Liver (tissue), 9 donors: ENCODE measurements around the gene PLCB1. TPM values are rescaled to one million over a fixed set of nuclear protein-coding genes. Genes with fewer than 3 reads are reported as not detected.

Experiments
- DNase-seq: peaks from one replicate; pipeline ENCODE4 v3.0.0-alpha.2; 2017; ENCODE audit warnings: low spot score
- H3K27ac ChIP-seq, 2 donors: one replicate each; pipeline ENCODE4 v1.7.0; 2013; ENCODE audit warnings: inconsistent platforms in 2 of 2, low read length in 2 of 2, control low read depth in 1 of 2, low read depth in 1 of 2, mild to moderate bottlenecking in 1 of 2
- H3K27me3 ChIP-seq, 4 donors: one replicate each; pipeline versions ENCODE4 v1.6.1 to v1.7.0; 2013; ENCODE audit warnings: low read length in 3 of 4, inconsistent platforms in 1 of 4, mild to moderate bottlenecking in 1 of 4, moderate library complexity in 1 of 4; ENCODE audit not compliant: control insufficient read depth in 4 of 4, insufficient read depth in 4 of 4
- H3K36me3 ChIP-seq, 4 donors: one replicate each; pipeline versions ENCODE4 v1.6.1 to v1.7.0; 2013; ENCODE audit warnings: low read length in 3 of 4, mild to moderate bottlenecking in 3 of 4, low read depth in 1 of 4, moderate library complexity in 1 of 4; ENCODE audit not compliant: control insufficient read depth in 4 of 4, insufficient read depth in 3 of 4
- H3K4me1 ChIP-seq, 4 donors: one replicate each; pipeline versions ENCODE4 v1.6.1 to v1.7.0; 2013; ENCODE audit warnings: low read length in 3 of 4, mild to moderate bottlenecking in 3 of 4, moderate library complexity in 1 of 4; ENCODE audit not compliant: control insufficient read depth in 4 of 4, insufficient read depth in 4 of 4
- H3K4me3 ChIP-seq, 3 donors: one replicate each; pipeline versions ENCODE4 v1.6.1 to v1.7.0; 2013; ENCODE audit warnings: low read length in 3 of 3, control low read depth in 1 of 3, low read depth in 1 of 3, mild to moderate bottlenecking in 1 of 3
- H3K9ac ChIP-seq, 2 donors: one replicate each; pipeline ENCODE4 v1.7.0; 2013; ENCODE audit warnings: low read length in 2 of 2, mild to moderate bottlenecking in 2 of 2, moderate library complexity in 2 of 2, control low read depth in 1 of 2, low read depth in 1 of 2
- H3K9me3 ChIP-seq, 4 donors: one replicate each; pipeline versions ENCODE4 v1.6.1 to v1.7.0; 2013; ENCODE audit warnings: low read length in 3 of 4; ENCODE audit not compliant: control insufficient read depth in 4 of 4
- FOXA1 ChIP-seq: IDR thresholded peaks from 2 replicates; pipeline ENCODE4 v1.6.1; 2016; ENCODE audit warnings: antibody characterized with exemption
- FOXA2 ChIP-seq: IDR thresholded peaks from 2 replicates; pipeline ENCODE4 v1.6.1; 2016; ENCODE audit warnings: antibody characterized with exemption
- GABPA ChIP-seq, 2 donors: IDR thresholded peaks in 1 of 2; conservative IDR thresholded peaks in 1 of 2; 2 replicates each; pipeline ENCODE4 v1.6.1; 2016; ENCODE audit warnings: antibody characterized with exemption in 2 of 2, mild to moderate bottlenecking in 1 of 2, moderate library complexity in 1 of 2
- HNF4A ChIP-seq, 2 donors: conservative IDR thresholded peaks; 2 replicates each; pipeline ENCODE4 v1.6.1; 2016; ENCODE audit warnings: antibody characterized with exemption in 2 of 2, mild to moderate bottlenecking in 2 of 2
- HNF4G ChIP-seq: IDR thresholded peaks from 2 replicates; pipeline ENCODE4 v1.6.1; 2016; ENCODE audit warnings: antibody characterized with exemption
- JUND ChIP-seq, 2 donors: IDR thresholded peaks; 2 replicates each; pipeline ENCODE4 v1.6.1; 2016; ENCODE audit warnings: antibody characterized with exemption in 2 of 2
- NR2F2 ChIP-seq: IDR thresholded peaks from 2 replicates; pipeline ENCODE4 v1.6.1; 2016; ENCODE audit warnings: antibody characterized with exemption
- RAD21 ChIP-seq, 2 donors: IDR thresholded peaks; 2 replicates each; pipeline ENCODE4 v1.6.1; 2016; ENCODE audit warnings: antibody characterized with exemption in 2 of 2, mild to moderate bottlenecking in 2 of 2
- SP1 ChIP-seq: IDR thresholded peaks from 2 replicates; pipeline ENCODE4 v1.6.1; 2018; ENCODE audit warnings: antibody characterized with exemption, mild to moderate bottlenecking
- TAF1 ChIP-seq: conservative IDR thresholded peaks from 2 replicates; pipeline ENCODE4 v1.6.1; 2016; ENCODE audit warnings: antibody characterized with exemption, mild to moderate bottlenecking
- ZBTB33 ChIP-seq: IDR thresholded peaks from 2 replicates; pipeline ENCODE4 v1.6.1; 2016; ENCODE audit warnings: antibody characterized with exemption
- WGBS: extraction: QIAGEN DNeasy Blood & Tissue Kit; methylation state at CpG from one replicate; pipeline ENCODE4 v1.1.7; 2013; 5-methylcytosine and 5-hydroxymethylcytosine counted together
- polyA plus RNA-seq, 2 donors: library from polyadenylated mRNA; stranded (reverse) in 1 of 2; unstranded in 1 of 2; fragments of 200-250 nt in 1 of 2; fragments of >200 nt in 1 of 2; fragmentation: Nextera tagmentation in 1 of 2; extraction: Ambion mirVana in 1 of 2; gene quantifications; one replicate each; pipeline versions ENCODE4 v1.2.1 to v1.2.3, GENCODE V29; 2013 to 2015
- total RNA-seq, 2 donors: library from RNA; depleted of rRNA; stranded (reverse); fragments of >200 nt; gene quantifications; one replicate each; pipeline ENCODE4 v1.2.3, GENCODE V29; 2014
- TF ChIP-seq, protein P1 (sequence below): fragments of 150-350 bp; IDR thresholded peaks from 2 replicates; pipeline ENCODE4 v1.5.1; 2017; ENCODE audit warnings: improper control_type of control experiment, low read depth, low read length; ENCODE audit not compliant: missing input control
- TF ChIP-seq, protein P2 (sequence below): IDR thresholded peaks from 2 replicates; pipeline ENCODE4 v1.6.1; 2016; ENCODE audit warnings: antibody characterized with exemption, mild to moderate bottlenecking
- donor health status: healthy.
- donor health status: healthy.
- donor health status: healthy.
- donor health status: healthy.
- donor health status: healthy.

Gene PLCB1
- total and polyA plus RNA-seq, 4 donors: 3.7 to 13.5 (median 5.9) TPM

- TF ChIP-seq FOXA1 (no peak), HNF4G (no peak), JUND (IDR thresholded peaks at IDR 0.05) (no peak), GABPA (IDR thresholded peaks at IDR 0.05 in 1 of 2, conservative IDR thresholded peaks at IDR 0.05 in 1 of 2) (no peak), FOXA2 (no peak), ZBTB33 (no peak), NR2F2 (no peak), HNF4A (conservative IDR thresholded peaks at IDR 0.05) (no peak), SP1 (no peak), RAD21 (IDR thresholded peaks at IDR 0.05) (no peak)
- TF ChIP-seq, protein P1, sequence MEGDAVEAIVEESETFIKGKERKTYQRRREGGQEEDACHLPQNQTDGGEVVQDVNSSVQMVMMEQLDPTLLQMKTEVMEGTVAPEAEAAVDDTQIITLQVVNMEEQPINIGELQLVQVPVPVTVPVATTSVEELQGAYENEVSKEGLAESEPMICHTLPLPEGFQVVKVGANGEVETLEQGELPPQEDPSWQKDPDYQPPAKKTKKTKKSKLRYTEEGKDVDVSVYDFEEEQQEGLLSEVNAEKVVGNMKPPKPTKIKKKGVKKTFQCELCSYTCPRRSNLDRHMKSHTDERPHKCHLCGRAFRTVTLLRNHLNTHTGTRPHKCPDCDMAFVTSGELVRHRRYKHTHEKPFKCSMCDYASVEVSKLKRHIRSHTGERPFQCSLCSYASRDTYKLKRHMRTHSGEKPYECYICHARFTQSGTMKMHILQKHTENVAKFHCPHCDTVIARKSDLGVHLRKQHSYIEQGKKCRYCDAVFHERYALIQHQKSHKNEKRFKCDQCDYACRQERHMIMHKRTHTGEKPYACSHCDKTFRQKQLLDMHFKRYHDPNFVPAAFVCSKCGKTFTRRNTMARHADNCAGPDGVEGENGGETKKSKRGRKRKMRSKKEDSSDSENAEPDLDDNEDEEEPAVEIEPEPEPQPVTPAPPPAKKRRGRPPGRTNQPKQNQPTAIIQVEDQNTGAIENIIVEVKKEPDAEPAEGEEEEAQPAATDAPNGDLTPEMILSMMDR: no peak
- TF ChIP-seq, protein P2, sequence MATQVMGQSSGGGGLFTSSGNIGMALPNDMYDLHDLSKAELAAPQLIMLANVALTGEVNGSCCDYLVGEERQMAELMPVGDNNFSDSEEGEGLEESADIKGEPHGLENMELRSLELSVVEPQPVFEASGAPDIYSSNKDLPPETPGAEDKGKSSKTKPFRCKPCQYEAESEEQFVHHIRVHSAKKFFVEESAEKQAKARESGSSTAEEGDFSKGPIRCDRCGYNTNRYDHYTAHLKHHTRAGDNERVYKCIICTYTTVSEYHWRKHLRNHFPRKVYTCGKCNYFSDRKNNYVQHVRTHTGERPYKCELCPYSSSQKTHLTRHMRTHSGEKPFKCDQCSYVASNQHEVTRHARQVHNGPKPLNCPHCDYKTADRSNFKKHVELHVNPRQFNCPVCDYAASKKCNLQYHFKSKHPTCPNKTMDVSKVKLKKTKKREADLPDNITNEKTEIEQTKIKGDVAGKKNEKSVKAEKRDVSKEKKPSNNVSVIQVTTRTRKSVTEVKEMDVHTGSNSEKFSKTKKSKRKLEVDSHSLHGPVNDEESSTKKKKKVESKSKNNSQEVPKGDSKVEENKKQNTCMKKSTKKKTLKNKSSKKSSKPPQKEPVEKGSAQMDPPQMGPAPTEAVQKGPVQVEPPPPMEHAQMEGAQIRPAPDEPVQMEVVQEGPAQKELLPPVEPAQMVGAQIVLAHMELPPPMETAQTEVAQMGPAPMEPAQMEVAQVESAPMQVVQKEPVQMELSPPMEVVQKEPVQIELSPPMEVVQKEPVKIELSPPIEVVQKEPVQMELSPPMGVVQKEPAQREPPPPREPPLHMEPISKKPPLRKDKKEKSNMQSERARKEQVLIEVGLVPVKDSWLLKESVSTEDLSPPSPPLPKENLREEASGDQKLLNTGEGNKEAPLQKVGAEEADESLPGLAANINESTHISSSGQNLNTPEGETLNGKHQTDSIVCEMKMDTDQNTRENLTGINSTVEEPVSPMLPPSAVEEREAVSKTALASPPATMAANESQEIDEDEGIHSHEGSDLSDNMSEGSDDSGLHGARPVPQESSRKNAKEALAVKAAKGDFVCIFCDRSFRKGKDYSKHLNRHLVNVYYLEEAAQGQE: no peak
- Histone ChIP-seq H3K36me3 (no peaks in the 10 kb centered on the region), H3K4me1 (no peaks in the 10 kb centered on the region), H3K9ac (no peak overlapping the region), H3K27ac (no peak overlapping the region), H3K4me3 (no peak overlapping the region), H3K9me3 (peaks cover 0 to 8% (median 0%) of the 10 kb centered on the region in 4 donors), H3K27me3 (no peaks in the 10 kb centered on the region)
- DNase-seq: no peak
- 75% methylated on average over 3 of the region's 3 CpGs for WGBS
These were observed 780.0 kb downstream of the PLCB1 start for GRCh38 chr20:8912096-8912495.

GRCh38 chr20:8912731-8913130, 780.7 kb downstream of the PLCB1 start:
- peaks cover 0 to 8% (median 0%) of the 10 kb centered on the region in 4 donors for H3K9me3 ChIP-seq
- no peak overlapping the region for H3K9ac ChIP-seq
- no peaks in the 10 kb centered on the region for H3K27me3 ChIP-seq
- TF ChIP-seq GABPA (IDR thresholded peaks at IDR 0.05 in 1 of 2, conservative IDR thresholded peaks at IDR 0.05 in 1 of 2): no peak
- TF ChIP-seq, protein P2: no peak
- no peak for TF ChIP-seq SP1
- TF ChIP-seq TAF1: no peak
- 71% methylated on average over 3 of the region's 3 CpGs for WGBS
- H3K27ac ChIP-seq: no peak overlapping the region
- H3K4me1 ChIP-seq: no peaks in the 10 kb centered on the region
- no peak overlapping the region for H3K4me3 ChIP-seq
- no peaks in the 10 kb centered on the region for H3K36me3 ChIP-seq
- DNase-seq: no peak
